HG02571 (cell line): ENCODE measurements around the gene MOV10L1.
"Not testable (repeated sequence)": the region's sequence is repeated elsewhere in the genome, so short reads cannot be mapped to it uniquely, and the experiment has no call there.

ENCODE experiments used
- ATAC-seq: cut with Tn5 transposase; IDR thresholded peaks from one replicate; pipeline ENCODE4 v1.9.1; 2021; ENCODE audit warnings: mild to moderate bottlenecking, moderate library complexity; ENCODE audit not compliant: unreplicated experiment

Gene MOV10L1

DNA sequence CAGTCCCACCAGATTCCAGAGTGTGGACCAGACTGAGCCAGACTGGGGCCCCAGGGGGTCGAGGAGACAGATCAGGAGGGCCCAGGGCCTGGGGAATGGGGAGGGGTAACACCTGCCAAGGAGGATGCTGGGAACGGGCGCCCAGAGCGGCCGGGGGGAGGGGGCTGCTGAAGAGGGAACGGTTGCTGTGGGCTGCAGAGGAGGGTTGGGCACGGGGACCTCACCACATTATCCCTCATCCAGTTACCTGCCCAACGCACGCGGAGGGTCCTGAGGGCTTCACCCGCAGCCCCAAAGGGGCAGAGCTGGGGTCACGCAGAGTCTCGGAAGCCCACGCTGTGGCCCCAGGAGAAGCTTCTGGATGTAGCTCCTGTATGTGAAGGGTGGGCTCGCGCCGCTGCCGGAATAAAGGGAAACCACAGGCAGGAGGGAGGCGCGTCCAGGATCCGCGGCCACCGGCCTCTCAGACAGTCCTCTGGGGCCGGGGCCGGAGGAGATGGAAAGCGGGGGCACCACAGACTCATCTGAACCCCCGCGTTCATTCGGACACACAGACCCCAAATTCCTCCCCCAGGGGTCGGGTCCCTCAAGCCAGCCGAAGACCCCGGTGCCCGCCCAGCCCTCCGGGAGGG, 110.1 kb downstream of the MOV10L1 start:
- no peak for ATAC-seq

DNA sequence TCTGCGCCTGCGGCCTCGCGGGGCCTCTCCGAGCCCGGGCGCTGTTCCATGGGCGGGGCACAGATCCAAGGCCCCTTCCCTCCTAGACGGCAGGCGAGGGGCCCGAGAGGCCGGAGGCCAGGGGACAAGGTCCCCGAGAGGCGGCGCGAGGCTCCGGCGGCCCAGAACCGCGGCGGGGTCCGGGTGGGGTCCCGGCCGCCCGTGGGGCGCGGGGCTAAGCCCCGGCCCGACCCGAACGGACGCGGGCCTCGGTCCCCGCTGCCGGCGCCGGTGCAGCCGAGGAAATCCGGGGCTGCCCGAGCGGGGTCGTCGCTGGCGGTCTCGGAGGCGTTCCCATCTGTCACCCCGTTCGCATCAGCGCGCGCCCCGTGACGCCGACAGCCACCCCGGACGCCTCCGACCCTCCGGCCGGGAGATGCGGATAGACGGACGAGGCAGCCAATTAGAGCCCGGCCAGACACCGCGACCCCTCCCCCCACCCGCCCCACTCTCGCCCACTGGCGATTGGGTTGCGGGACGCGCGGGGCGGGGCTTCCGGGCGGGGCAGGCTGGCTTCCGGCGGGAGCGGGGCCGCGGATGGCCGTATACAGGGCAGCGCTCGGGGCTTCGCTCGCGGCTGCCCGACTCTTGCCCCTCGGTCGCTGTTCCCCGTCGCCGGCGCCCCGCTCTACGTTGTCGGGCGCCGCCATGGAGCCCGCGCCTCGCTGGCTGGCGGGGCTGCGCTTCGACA, 110.8 kb downstream of the MOV10L1 start, which contains the start of gene SELENOO:
SELENOO (plus strand) TSS at position 551 of the 730 bp plus-strand sequence; CDS start at position 577, 26 bp downstream.
- ATAC-seq, result peak; percentile 63

DNA sequence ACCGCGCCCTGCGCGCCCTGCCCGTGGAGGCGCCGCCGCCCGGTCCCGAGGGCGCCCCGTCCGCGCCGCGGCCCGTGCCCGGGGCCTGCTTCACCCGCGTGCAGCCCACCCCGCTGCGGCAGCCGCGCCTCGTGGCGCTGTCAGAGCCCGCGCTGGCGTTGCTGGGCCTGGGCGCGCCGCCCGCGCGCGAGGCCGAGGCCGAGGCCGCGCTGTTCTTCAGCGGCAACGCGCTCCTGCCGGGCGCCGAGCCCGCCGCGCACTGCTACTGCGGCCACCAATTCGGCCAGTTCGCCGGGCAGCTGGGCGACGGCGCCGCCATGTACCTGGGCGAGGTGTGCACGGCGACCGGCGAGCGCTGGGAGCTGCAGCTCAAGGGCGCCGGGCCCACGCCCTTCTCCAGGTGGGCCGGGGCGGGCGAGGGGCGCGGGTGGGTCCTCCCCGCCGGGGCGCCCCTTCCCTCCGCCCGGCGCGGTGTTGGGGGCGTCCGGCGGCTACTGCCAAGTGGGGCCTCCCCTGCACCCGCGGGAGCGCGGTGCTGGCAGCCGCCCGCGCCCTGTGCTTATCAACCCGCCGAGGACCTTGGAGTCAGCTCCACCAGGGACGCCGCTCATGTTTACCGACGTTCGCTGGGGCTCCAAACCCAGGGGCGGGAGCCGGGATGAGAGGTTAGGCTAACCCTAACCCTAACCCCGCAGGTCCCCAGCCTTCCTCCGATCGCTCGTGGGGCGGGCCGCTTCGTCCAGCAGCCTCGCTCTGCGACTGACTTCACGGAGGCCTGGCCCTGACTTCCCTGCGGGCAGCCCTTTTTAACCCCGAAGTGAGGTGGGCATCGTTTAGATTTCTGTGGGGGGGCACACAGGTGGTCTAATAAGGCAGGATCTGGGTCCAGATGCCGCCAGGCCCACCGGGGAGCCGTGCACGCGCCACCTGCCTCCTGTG, 111.7 kb downstream of the MOV10L1 start:
- peak; percentile 27 for ATAC-seq

- no peak for ATAC-seq
These were observed 112.4 kb downstream of the MOV10L1 start for GRCh38 chr22:50202130-50202666.

- no peak for ATAC-seq
These were observed 113.5 kb downstream of the MOV10L1 start for GRCh38 chr22:50203288-50203687.

- ATAC-seq, result no peak
These were observed 114.8 kb downstream of the MOV10L1 start for GRCh38 chr22:50204571-50204970.

DNA sequence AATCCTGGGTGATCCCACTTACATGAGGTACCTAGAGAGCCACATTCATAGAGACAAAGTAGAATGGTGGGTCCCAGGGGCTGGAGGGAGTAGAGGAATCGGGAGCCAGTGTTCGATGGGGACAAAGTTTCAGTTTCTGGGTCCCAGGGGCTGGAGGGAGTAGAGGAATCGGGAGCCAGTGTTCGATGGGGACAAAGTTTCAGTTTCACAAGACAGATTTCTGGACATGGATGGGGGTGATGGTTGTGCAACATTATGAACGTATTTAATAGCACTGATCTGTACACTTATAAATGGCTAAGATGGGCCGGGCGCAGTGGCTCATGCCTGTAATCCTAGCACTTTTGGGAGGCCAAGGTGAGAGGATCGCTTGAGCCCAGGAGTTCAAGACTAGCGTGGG, 115.2 kb downstream of the MOV10L1 start:
- not testable (repeated sequence) for ATAC-seq

- ATAC-seq, result no peak
These were observed 116.2 kb downstream of the MOV10L1 start for GRCh38 chr22:50205781-50206569.

DNA sequence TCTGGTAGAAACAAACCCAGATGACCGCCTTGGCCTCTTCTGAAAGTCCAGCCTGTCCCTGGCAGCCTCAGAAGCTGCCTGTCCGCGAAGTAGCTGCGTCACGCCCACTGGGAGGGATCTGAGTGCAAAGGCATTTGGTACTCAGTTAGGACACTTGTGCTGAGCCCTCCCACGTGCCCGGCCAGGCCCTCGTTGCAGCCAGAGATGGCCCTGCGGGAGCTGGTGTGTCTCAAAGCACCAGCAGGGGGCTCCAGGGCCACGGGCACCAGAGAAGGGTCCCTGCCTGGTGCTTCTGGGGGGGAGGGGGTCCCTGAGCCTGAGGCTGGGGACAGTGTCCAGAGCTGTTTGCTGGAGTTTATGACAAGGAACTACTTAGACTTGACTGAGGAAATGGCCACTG, 116.8 kb downstream of the MOV10L1 start:
- no peak for ATAC-seq

DNA sequence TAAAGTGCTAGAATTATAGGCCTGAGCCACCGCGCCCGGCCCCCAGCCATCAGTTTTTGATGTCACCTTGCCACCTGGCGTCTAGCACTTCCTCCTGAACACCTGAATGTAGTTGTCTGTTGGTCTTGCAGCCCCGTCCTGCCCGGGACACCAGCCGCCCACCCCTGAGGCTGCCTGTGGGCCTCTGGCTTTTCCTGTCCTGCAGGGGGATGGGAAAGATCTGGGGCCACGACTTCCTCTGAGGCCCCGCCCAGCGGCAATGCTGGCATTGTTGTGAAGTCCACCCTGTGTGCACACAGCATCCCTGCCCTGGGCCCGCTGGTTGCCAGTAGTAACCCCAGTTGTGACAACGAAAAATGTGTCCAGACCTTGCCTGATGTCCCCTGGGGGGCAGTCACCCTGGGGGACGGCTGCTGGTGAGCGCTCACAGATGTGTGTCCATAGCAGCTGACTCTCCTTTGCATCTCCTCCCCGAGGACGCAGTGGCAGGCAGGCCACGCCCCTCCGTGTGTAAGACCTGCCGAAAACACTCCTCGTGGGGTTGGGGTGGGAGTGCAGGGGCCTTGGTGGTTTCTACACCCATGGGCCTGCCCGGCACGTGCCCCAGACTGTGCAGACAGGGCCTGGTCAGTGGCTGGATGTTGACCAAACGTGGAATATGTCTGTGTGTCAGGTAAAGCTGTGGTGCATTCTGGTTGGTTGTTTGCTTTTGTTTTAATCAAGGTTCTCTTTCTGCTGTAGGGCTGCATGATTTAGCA, 117.8 kb downstream of the MOV10L1 start:
- no peak for ATAC-seq

DNA sequence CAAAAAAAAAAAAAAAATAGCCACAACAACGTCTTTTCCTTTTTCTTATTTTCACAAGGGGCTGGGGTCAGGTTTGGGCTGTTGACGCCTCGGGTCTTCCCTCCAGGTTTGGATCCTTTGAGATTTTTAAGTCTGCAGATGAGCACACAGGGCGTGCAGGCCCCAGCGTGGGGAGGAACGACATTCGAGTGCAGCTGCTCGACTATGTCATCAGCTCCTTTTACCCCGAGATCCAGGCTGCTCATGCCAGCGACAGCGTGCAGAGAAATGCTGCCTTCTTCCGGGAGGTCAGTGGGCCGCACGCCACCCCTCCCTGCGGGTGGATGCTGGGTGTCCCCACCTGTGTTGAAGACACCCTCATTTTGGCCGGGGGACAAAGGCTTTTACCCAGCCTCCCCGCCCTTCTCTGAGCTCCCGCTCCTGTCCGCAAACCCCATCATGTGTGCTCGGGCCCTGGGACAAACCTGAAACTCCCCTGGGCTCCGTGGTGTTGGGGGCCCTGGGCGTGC, 118.7 kb downstream of the MOV10L1 start:
- no peak for ATAC-seq

- no peak for ATAC-seq
These were observed 119.4 kb downstream of the MOV10L1 start for GRCh38 chr22:50208939-50209892.

- ATAC-seq, result no peak
These were observed 120.1 kb downstream of the MOV10L1 start for GRCh38 chr22:50209893-50210292.

DNA sequence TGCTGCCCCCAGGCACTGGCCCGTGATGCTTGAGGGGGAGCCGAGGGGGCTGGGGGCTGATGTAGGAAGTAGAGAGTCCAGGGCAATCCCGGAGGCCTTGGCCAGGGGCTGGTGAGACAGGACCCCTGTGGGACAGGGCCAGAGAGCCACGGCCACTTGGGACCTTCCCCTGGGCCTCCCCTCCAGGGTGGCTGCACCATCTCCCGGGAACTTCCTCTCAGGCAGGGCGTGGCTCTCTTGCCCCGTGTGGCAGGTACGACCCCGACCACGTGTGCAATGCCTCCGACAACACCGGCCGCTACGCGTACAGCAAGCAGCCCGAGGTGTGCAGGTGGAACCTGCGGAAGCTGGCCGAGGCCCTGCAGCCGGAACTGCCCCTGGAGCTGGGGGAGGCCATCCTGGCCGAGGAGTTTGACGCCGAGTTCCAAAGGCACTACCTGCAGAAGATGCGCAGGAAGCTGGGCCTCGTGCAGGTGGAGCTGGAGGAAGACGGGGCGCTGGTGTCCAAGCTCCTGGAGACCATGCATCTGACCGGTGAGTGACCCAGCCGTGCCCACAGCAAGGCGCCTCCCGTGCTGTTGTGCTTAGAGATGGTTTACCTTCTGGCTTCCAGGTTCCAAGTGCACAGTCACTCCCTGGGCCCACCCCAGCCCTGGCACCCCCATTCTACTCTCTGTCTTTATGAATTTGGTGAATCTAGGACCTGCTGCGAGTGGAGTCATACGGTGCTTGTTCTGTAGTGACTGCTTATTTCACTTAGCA, 120.8 kb downstream of the MOV10L1 start:
- no peak for ATAC-seq

- ATAC-seq, result no peak
These were observed 121.3 kb downstream of the MOV10L1 start for GRCh38 chr22:50211147-50211546.
